Measurements from ENCODE around the gene DOCK7. TPM values are rescaled to one million over a fixed set of nuclear protein-coding genes. Genes with fewer than 3 reads are reported as not detected.

The DOCK7 gene
- total and polyA plus RNA-seq, 2 of the 13 experiments (the other 11 are each of a cell fraction or from before 2014, with no cell fraction given): 45.7 to 67.2 TPM

GRCh38 chr1:62689524-62689923 is 1.3 kb upstream of the DOCK7 start (continued):
- 0 out of 2 replicates have a peak, but pooled peaks have one; percentile 47 for TF ChIP-seq PAXIP1 (CRISPR knock-in tag; conservative IDR thresholded peaks at IDR 0.05)
- TF ChIP-seq KLF9 (CRISPR knock-in tag; IDR thresholded peaks at IDR 0.05; ENCODE audit: low read depth): no peak
- TF ChIP-seq SOX13 (IDR thresholded peaks at IDR 0.05): no peak
- peak in 1 of 2 experiments; percentile 46; a peak in 2 of 4 replicates for TF ChIP-seq SOX13 (CRISPR knock-in tag; conservative IDR thresholded peaks at IDR 0.05 in 1 of 2, IDR thresholded peaks at IDR 0.05 in 1 of 2)
- peak; percentile 86; the same call in 1 of the 2 replicates for TF ChIP-seq ETV5 (CRISPR knock-in tag; IDR thresholded peaks at IDR 0.05; ENCODE audit: borderline replicate concordance)
- no peak for TF ChIP-seq KLF16 (CRISPR knock-in tag; IDR thresholded peaks at IDR 0.05)
- TF ChIP-seq SIN3B (IDR thresholded peaks at IDR 0.05; ENCODE audit: low read length): no peak
- TF ChIP-seq AGO1 (IDR thresholded peaks at IDR 0.05; ENCODE audit: low read depth, low read length, poor library complexity, severe bottlenecking): no peak
- TF ChIP-seq FOXP1 (IDR thresholded peaks at IDR 0.05): no peak
- TF ChIP-seq FOXP1 (CRISPR knock-in tag; IDR thresholded peaks at IDR 0.05): no peak; the same call in 1 of the 2 replicates
- TF ChIP-seq SALL1 (CRISPR knock-in tag; IDR thresholded peaks at IDR 0.05): peak; percentile 37
- no peak for TF ChIP-seq MED8 (CRISPR knock-in tag; IDR thresholded peaks at IDR 0.05; ENCODE audit: insufficient replicate concordance)
- TF ChIP-seq ZNF296 (CRISPR knock-in tag; conservative IDR thresholded peaks at IDR 0.05): no peak
- TF ChIP-seq ZNF607 (CRISPR knock-in tag; IDR thresholded peaks at IDR 0.05; ENCODE audit: borderline replicate concordance): no peak
- no peak for TF ChIP-seq KDM5A (IDR thresholded peaks at IDR 0.05; ENCODE audit: borderline replicate concordance, low read length)
- TF ChIP-seq ZNF205 (CRISPR knock-in tag; IDR thresholded peaks at IDR 0.05): no peak
- TF ChIP-seq ATF5 (CRISPR knock-in tag; IDR thresholded peaks at IDR 0.05; ENCODE audit: low read depth): no peak
- no peak for TF ChIP-seq ZNF350 (CRISPR knock-in tag; IDR thresholded peaks at IDR 0.05; ENCODE audit: borderline replicate concordance, low read depth)
- TF ChIP-seq NFKB2 (CRISPR knock-in tag; IDR thresholded peaks at IDR 0.05; ENCODE audit: borderline replicate concordance): no peak
- no peak for TF ChIP-seq KLF15 (CRISPR knock-in tag; IDR thresholded peaks at IDR 0.05; ENCODE audit: borderline replicate concordance)
- no peak for TF ChIP-seq MBNL3 (CRISPR knock-in tag; conservative IDR thresholded peaks at IDR 0.05)
- no peak for TF ChIP-seq ZBTB8A (CRISPR knock-in tag; IDR thresholded peaks at IDR 0.05; ENCODE audit: borderline replicate concordance, low read depth)
- no peak for TF ChIP-seq ZGPAT (CRISPR knock-in tag; IDR thresholded peaks at IDR 0.05)
- TF ChIP-seq ZNF260 (CRISPR knock-in tag; IDR thresholded peaks at IDR 0.05; ENCODE audit: borderline replicate concordance, low read depth): no peak
- no peak for TF ChIP-seq MAZ (IDR thresholded peaks at IDR 0.05; ENCODE audit: borderline replicate concordance, low read depth, low read length)
- TF ChIP-seq MAZ (CRISPR knock-in tag; IDR thresholded peaks at IDR 0.05; ENCODE audit: low read depth): no peak
- TF ChIP-seq ZNF576 (CRISPR knock-in tag; IDR thresholded peaks at IDR 0.05): no peak

Measured in HepG2 (cell line).